Spleen (tissue), 11 donors: ENCODE data around the gene LRMDA. TPM values are rescaled to one million over a fixed set of nuclear protein-coding genes. Genes with fewer than 3 reads are reported as not detected.

Experiments
- DNase-seq: peaks from one replicate; pipeline ENCODE4 v3.0.0-alpha.2; 2020
- H3K27ac ChIP-seq, 8 donors: fragments of 200-600 bp; sonication (generic) in 7 of 8; 1 replicate in 4 of 8; 2 replicates in 4 of 8; pipeline versions ENCODE4 v1.5.0 to v1.8.0; 2016 to 2021; ENCODE audit warnings: inconsistent platforms in 4 of 8, mild to moderate bottlenecking in 4 of 8, moderate library complexity in 1 of 8
- H3K27me3 ChIP-seq, 7 donors: fragments of 200-600 bp; sonication (generic) in 6 of 7; replicated peaks in 1 of 7; 1 replicate in 4 of 7; 2 replicates in 3 of 7; pipeline versions ENCODE4 v1.5.0 to v1.8.0; 2016 to 2021; ENCODE audit warnings: inconsistent platforms in 3 of 7, mild to moderate bottlenecking in 1 of 7
- H3K36me3 ChIP-seq, 6 donors: fragments of 200-600 bp; sonication (generic) in 5 of 6; 1 replicate in 4 of 6; 2 replicates in 2 of 6; pipeline versions ENCODE4 v1.5.0 to v1.8.0; 2016 to 2021; ENCODE audit warnings: inconsistent platforms in 2 of 6
- H3K4me1 ChIP-seq, 6 donors: fragments of 200-600 bp; sonication (generic) in 5 of 6; 1 replicate in 3 of 6; 2 replicates in 3 of 6; pipeline versions ENCODE4 v1.5.0 to v1.8.0; 2016 to 2021; ENCODE audit warnings: inconsistent platforms in 3 of 6
- H3K4me3 ChIP-seq, 8 donors: fragments of 200-600 bp; sonication (generic) in 7 of 8; 1 replicate in 4 of 8; 2 replicates in 4 of 8; pipeline versions ENCODE4 v1.5.0 to v1.8.0; 2016 to 2021; ENCODE audit warnings: inconsistent platforms in 4 of 8, mild to moderate bottlenecking in 4 of 8, moderate library complexity in 2 of 8
- H3K9me3 ChIP-seq, 8 donors: fragments of 200-600 bp; sonication (generic) in 7 of 8; 1 replicate in 4 of 8; 2 replicates in 4 of 8; pipeline versions ENCODE4 v1.5.0 to v1.8.0; 2016 to 2021; ENCODE audit warnings: inconsistent platforms in 4 of 8
- CTCF ChIP-seq, 11 experiments: fragments of 200-600 bp in 7 of 11; fragments of 450-650 bp in 4 of 11; sonication (generic) in 4 of 11; IDR thresholded peaks in 8 of 11; conservative IDR thresholded peaks in 3 of 11; 1 replicate in 7 of 11; 2 replicates in 4 of 11; pipeline versions ENCODE4 v1.4.0 to v1.8.0; 2016 to 2021; ENCODE audit warnings: antibody characterized with exemption in 11 of 11, inconsistent platforms in 4 of 11, mild to moderate bottlenecking in 1 of 11
- POLR2A ChIP-seq, 3 donors: fragments of 450-650 bp; IDR thresholded peaks; one replicate each; pipeline ENCODE4 v1.5.1; 2017; ENCODE audit warnings: antibody characterized with exemption in 3 of 3, mild to moderate bottlenecking in 1 of 3
- POLR2AphosphoS5 ChIP-seq, 3 donors: sonication (generic); formaldehyde crosslinking; IDR thresholded peaks; one replicate each; pipeline ENCODE4 v1.5.1; 2017; ENCODE audit warnings: antibody characterized with exemption in 3 of 3
- WGBS, 5 donors: extraction: QIAGEN DNeasy Blood & Tissue Kit in 3 of 5; methylation state at CpG; one replicate each; pipeline versions ENCODE4 v1.1.5 to v1.1.7; 2013 to 2018; 5-methylcytosine and 5-hydroxymethylcytosine counted together
- intact Hi-C: fragments of 100-400 bp; cut with DNase I; formaldehyde crosslinking; loops from one replicate; pipeline ENCODE4 v1.15.0; 2023; ENCODE audit warnings: low total_unique reads
- polyA plus RNA-seq, 3 donors: library from polyadenylated mRNA; stranded (reverse); fragments of 200-250 nt; gene quantifications; one replicate each; pipeline ENCODE4 v1.2.1, GENCODE V29; 2013
- total RNA-seq, 7 donors: library from RNA; depleted of rRNA in 3 of 7; stranded (reverse); fragments of >200 nt in 3 of 7; fragmentation: NEBNext Ultra II Directional in 4 of 7; extraction: Animal tissue kit (Norgen Biotek cat#: 25700) in 4 of 7; gene quantifications; one replicate each; pipeline versions ENCODE4 v1.1.0 to v1.2.1, GENCODE V29; 2016 to 2021
- donor health status: healthy with polysubstance abuse.
- donor health status: DM: no; HTN: no; CAD: no; lungs with moderate emphysema.
- donor health status: DM: no; HTN: no; CAD: no.
- donor health status: Bipolar disorder and iron deficiency.
- donor health status: healthy.
- donor health status: DM: no; HTN: no; CAD: no.
- donor health status: DM: yes; HTN: yes; CAD: no.

LRMDA gene
- total and polyA plus RNA-seq, 10 donors: 7.3 to 46.6 (median 28.2) TPM

- H3K36me3 ChIP-seq: no peaks in the 10 kb centered on the region
- WGBS, 5 donors: 25 to 52% (median 35%) methylated on average over 3 of the region's 3 CpGs
- peaks cover 0 to 26% (median 10%) of the 10 kb centered on the region in 6 donors for H3K4me1 ChIP-seq
- no peak overlapping the region for H3K4me3 ChIP-seq
- intact Hi-C loops: no loop called here
- H3K27me3 ChIP-seq: no peaks in the 10 kb centered on the region
- H3K9me3 ChIP-seq: peaks cover 0 to 4% (median 0%) of the 10 kb centered on the region in 8 donors
- peak overlapping the region in 3 of 8 donors; percentile 0 to 48 (median 30) for H3K27ac ChIP-seq
- TF ChIP-seq CTCF (IDR thresholded peaks at IDR 0.05 in 8 of 11, conservative IDR thresholded peaks at IDR 0.05 in 3 of 11) (no peak), POLR2AphosphoS5 (IDR thresholded peaks at IDR 0.05) (peak in 1 of 3 donors; percentile 38), POLR2A (IDR thresholded peaks at IDR 0.05) (no peak)
- no peak for DNase-seq
These were observed 37.7 kb downstream of the LRMDA start for GRCh38 chr10:75469006-75469616.

- H3K36me3 ChIP-seq: no peaks in the 10 kb centered on the region
- peaks cover 0 to 26% (median 10%) of the 10 kb centered on the region in 6 donors for H3K4me1 ChIP-seq
- no peaks in the 10 kb centered on the region for H3K27me3 ChIP-seq
- TF ChIP-seq POLR2AphosphoS5 (IDR thresholded peaks at IDR 0.05) (no peak), POLR2A (IDR thresholded peaks at IDR 0.05) (no peak), CTCF (IDR thresholded peaks at IDR 0.05 in 8 of 11, conservative IDR thresholded peaks at IDR 0.05 in 3 of 11) (no peak)
- H3K27ac ChIP-seq: no peak overlapping the region
- intact Hi-C loops: no loop called here
- DNase-seq: no peak
- H3K9me3 ChIP-seq: peaks cover 0 to 6% (median 0%) of the 10 kb centered on the region in 8 donors
- H3K4me3 ChIP-seq: no peak overlapping the region
- 56 to 80% (median 62%) methylated on average over 4 of the region's 4 CpGs for WGBS, 5 donors
These were observed 39.5 kb downstream of the LRMDA start for GRCh38 chr10:75470901-75471300.

GRCh38 chr10:75472685-75473084 lies 41.3 kb downstream of the LRMDA start:
- peaks cover 0 to 26% (median 10%) of the 10 kb centered on the region in 6 donors for H3K4me1 ChIP-seq
- intact Hi-C loops: no loop called here
- peaks cover 0 to 6% (median 0%) of the 10 kb centered on the region in 8 donors for H3K9me3 ChIP-seq
- H3K27me3 ChIP-seq: no peaks in the 10 kb centered on the region
- H3K36me3 ChIP-seq: no peaks in the 10 kb centered on the region
- no peak for DNase-seq
- H3K27ac ChIP-seq: no peak overlapping the region
- TF ChIP-seq CTCF (IDR thresholded peaks at IDR 0.05 in 8 of 11, conservative IDR thresholded peaks at IDR 0.05 in 3 of 11) (no peak), POLR2AphosphoS5 (IDR thresholded peaks at IDR 0.05) (no peak), POLR2A (IDR thresholded peaks at IDR 0.05) (no peak)
- no peak overlapping the region for H3K4me3 ChIP-seq
- 62 to 84% (median 71%) methylated on average over 2 of the region's 2 CpGs for WGBS, 5 donors

GRCh38 chr10:75474106-75474505 lies 42.7 kb downstream of the LRMDA start:
- H3K27me3 ChIP-seq: no peaks in the 10 kb centered on the region
- H3K4me3 ChIP-seq: no peak overlapping the region
- intact Hi-C loops: no loop called here
- H3K36me3 ChIP-seq: no peaks in the 10 kb centered on the region
- H3K9me3 ChIP-seq: peaks cover 0 to 6% (median 0%) of the 10 kb centered on the region in 8 donors
- no peak for DNase-seq
- no peak for TF ChIP-seq POLR2A (IDR thresholded peaks at IDR 0.05)
- TF ChIP-seq CTCF (IDR thresholded peaks at IDR 0.05 in 8 of 11, conservative IDR thresholded peaks at IDR 0.05 in 3 of 11): no peak
- TF ChIP-seq POLR2AphosphoS5 (IDR thresholded peaks at IDR 0.05): no peak
- peaks cover 0 to 17% (median 5%) of the 10 kb centered on the region in 6 donors for H3K4me1 ChIP-seq
- H3K27ac ChIP-seq: no peak overlapping the region
